Colon (tissue), 2 donors: Measurements from ENCODE around the gene BRME1.
A peak's percentile ranks its signal among the peaks of the same experiment; 100 is the strongest.

Experiments
- FAIRE-seq: peaks from 2 replicates; lab custom pipeline; 2012; peaks lifted over from hg19 to GRCh38; lab: Jason Lieb, UNC
- donor health status: control.
- donor health status: control.

BRME1 gene

DNA sequence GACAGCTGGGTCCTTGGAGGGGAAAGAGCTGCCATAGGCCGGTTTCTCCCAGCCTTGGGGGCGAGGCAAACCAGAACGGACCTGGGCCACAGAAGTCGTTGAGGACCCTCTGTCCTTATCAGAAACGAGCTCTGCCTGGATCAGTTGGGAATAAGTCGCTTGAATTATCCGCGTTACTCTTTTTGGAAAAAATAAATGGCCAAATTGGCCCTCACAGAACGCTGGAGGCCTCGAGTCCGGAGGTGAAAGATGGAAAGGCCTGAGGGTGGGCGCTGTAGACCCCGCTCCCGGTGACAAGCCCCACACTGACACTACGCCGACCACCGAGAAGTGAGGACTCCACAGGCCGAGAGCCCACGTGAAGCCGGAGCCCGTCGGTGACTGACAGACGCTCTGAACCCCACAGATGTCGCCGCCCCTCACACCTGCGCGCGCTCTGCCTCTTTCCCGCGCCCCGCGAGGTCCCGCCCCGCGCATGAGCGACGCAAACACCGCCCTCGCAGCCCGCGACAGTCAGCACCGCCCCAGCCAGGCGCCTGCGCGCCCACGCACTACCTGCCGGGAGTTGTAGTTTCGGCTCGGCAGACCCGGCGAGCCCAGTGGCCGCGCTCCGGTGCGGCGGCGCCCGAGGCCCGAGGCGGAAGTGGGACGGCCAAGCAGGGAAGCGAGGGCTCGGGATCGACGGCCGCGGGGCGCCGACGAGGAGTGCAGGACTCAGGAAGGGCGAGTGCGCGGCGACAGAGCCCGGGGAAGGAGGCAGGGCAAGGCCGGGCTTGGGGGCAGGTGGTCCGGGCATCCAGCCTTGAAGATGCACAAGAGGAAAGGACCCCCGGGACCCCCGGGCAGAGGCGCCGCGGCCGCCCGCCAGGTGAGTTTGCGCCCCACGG lies at the start of gene BRME1, which contains the start of gene CC2D1A:
TSS of gene BRME1 (minus strand) at position 484 of the 887 bp plus-strand sequence. CDS start 1,225 bp downstream, outside the sequence.
TSS of gene CC2D1A (plus strand) at position 568 of the 887 bp plus-strand sequence. CDS start at position 809, 241 bp downstream.
- no peak for FAIRE-seq

GRCh38 chr19:13954185-13954584 lies 48.3 kb upstream of the BRME1 start:
- no peak for FAIRE-seq

DNA sequence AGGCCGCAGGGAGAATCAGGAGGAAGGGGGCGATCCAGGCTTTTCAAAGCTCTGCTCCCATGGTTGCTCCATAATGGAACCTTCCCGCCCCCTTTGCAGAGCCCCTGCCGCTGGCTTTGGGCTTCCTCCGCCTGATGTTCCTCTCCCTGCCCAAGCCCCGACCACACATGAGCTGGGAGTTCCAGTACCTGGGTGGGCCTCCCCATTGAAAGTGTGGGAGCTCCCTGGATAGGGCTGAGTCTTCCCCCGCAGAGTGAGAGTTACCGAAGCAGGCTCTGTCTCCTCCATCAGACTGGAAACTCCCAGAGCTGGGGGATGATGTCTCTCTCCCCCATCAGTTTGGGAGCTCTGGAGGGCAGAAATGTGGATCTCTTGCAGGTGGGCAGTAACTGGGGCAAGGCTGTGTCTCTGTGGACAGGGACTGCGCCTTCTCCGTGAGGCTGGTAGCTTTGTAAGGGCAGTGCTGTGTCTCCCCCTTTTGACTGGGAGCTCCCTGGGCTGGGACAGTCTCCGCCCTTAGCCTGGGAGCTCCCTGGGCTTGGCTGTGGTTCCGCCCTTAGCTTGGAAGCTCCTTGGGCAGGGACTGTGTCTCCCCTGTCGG lies 47.1 kb upstream of the BRME1 start:
- FAIRE-seq, result no peak

DNA sequence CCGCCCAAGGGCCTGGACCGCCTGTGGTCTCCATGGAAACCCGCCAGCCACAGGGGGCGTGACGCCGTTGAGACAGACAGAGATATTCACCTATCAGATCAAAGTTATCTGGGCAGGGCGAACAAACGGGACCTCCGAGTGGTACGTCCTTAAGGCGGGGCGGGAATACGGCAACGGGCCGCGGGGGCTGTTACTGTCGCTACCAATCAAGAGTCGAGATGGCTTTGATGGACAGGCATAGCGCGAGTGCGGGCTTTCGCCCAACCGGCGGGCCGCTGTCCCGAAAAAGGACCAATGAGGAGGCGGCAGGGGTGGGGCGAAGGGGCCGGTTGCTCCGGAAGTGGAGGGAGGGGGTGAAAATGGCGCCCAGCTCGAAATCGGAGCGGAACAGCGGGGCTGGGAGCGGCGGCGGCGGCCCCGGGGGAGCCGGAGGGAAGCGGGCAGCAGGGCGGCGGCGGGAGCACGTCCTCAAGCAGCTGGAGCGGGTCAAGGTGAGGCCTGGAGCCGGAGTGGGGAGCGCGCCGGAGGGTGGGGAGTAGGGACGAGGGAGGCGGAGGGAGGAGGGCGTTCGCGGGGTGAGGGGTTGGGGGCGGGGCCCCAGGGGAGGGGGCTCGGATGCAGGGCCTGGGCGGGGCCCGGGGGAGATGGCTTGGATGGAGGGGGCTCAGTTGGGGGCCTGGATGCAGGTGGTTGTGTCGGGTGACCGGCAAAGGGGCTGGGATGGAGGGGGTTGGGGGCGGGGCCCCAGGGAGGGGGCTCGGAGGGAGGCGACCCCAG lies 46.4 kb upstream of the BRME1 start, which contains the start of gene DCAF15:
TSS of gene DCAF15 (plus strand) at position 356 of the 777 bp plus-strand sequence. CDS start at position 360, 4 bp downstream.
- FAIRE-seq, result peak; percentile 73

- no peak for FAIRE-seq
Observed at GRCh38 chr19:13951799-13952153, 45.9 kb upstream of the BRME1 start.

DNA sequence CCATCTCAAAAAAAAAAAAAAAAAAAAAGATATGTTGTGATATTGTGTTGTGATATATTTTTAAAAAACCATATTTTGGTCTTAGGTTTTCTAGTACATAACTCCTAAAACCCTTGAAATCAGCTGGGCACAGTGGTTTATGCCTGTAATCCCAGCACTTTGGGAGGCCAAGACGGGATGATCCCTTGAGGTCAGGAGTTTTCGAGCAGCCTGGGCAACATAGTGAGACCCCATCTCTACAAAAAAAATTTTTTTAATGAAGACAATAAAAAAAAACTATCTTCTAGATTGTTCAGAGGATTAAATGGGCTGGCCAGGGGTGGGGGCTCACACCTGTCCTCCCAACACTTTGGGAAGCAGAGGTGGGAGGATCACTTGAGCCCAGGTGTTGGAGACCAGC lies 45.1 kb upstream of the BRME1 start:
- no peak for FAIRE-seq

- FAIRE-seq, result no peak
Observed at GRCh38 chr19:13946414-13946813, 40.5 kb upstream of the BRME1 start.

GRCh38 chr19:13942023-13942684 lies 36.2 kb upstream of the BRME1 start:
- FAIRE-seq, result no peak

- FAIRE-seq, result no peak
Observed at GRCh38 chr19:13938301-13939064, 32.6 kb upstream of the BRME1 start, which contains the start of gene PODNL1. TSS of gene PODNL1 (minus strand) at chr19:13938417. CDS start at chr19:13938181, 236 bp downstream.

- FAIRE-seq, result no peak
Observed at GRCh38 chr19:13937479-13938300, 31.8 kb upstream of the BRME1 start.

- no peak for FAIRE-seq
Observed at GRCh38 chr19:13935765-13936510, 30.0 kb upstream of the BRME1 start.

DNA sequence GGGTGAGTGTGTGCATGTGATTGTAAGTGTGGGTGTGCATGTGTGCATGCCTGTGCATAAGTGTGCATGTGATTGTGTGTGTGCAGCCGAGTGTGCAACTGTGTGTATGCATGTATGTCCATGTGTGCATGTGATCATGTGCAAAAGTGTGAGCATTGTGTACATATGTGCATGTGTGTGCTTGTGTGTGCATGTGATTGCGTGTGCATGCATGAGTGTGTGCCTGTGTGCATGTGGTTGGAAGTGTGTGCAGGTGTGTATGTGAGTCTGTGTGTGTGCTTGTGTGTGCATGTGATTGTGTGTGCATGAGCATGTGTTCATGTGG lies 28.8 kb upstream of the BRME1 start:
- FAIRE-seq, result no peak

- FAIRE-seq, result no peak
Observed at GRCh38 chr19:13932911-13933393, 27.0 kb upstream of the BRME1 start.

GRCh38 chr19:13932149-13932637 lies 26.3 kb upstream of the BRME1 start:
- FAIRE-seq, result no peak

GRCh38 chr19:13931391-13932148 lies 25.7 kb upstream of the BRME1 start:
- FAIRE-seq, result no peak

GRCh38 chr19:13930402-13930801 lies 24.5 kb upstream of the BRME1 start:
- FAIRE-seq, result no peak

- no peak for FAIRE-seq
Observed at GRCh38 chr19:13929956-13930355, 24.0 kb upstream of the BRME1 start.

DNA sequence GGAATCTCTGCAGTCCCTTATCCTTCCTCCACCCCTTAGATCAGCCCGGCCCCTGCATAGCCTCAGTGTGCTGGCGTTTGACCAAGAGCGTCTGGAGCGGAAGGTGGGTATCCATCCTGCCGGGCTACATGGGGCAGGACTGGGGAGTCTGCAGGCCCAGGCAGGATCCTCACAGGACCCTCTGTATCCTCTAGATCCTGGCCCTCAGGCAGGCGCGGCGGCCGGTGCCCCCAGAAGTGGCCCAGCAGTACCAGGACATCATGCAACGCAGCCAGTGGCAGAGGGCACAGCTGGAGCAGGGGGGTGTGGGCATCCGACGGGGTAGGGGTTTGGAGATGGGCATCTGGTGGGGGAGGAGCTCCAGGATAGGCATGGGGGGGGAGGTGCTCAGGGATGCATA lies 23.4 kb upstream of the BRME1 start:
- FAIRE-seq, result no peak

DNA sequence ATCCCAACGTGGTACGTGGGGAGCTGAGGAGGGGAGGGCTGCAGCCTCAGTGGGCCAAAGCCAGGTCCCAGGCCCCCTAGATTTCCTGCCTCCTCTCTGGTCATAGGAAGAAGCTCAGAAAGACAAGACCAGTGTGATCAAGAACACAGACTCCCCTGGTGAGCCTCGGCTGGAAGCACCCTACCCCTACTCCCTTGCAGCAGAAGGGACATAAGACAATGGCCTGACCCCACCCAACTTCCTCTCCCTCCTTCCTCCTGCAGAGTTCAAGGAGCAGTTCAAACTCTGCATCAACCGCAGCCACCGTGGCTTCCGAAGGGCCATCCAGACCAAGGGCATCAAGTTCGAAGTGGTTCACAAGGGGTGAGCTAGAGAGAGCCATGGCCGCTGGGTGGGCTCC lies 20.8 kb upstream of the BRME1 start:
- no peak for FAIRE-seq
